ENCODE measurements around the gene PRPF18.

Gene PRPF18

DNA sequence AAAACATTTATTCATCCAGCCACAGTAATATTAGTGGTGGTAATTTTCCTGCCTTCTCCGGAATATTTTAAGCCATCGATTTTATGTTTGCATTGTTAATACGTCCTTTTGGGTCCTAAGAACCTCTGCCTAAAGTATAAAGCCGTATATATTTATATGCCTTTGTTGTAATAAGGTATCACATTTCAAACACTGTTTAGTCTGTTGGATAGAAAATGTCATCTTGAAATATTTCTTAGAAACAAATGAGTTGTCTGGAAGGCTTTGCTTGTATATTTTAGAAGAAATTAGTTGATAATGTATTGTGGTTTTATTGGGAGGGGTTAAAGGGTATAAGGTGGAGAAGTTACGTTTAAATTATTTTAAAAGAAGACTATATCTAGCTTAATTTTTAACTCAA, 11.1 kb downstream of the PRPF18 start:
- FAIRE-seq (no peak), DNase-seq (ENCODE audit: insufficient read length, low spot score) (no peak)

DNA sequence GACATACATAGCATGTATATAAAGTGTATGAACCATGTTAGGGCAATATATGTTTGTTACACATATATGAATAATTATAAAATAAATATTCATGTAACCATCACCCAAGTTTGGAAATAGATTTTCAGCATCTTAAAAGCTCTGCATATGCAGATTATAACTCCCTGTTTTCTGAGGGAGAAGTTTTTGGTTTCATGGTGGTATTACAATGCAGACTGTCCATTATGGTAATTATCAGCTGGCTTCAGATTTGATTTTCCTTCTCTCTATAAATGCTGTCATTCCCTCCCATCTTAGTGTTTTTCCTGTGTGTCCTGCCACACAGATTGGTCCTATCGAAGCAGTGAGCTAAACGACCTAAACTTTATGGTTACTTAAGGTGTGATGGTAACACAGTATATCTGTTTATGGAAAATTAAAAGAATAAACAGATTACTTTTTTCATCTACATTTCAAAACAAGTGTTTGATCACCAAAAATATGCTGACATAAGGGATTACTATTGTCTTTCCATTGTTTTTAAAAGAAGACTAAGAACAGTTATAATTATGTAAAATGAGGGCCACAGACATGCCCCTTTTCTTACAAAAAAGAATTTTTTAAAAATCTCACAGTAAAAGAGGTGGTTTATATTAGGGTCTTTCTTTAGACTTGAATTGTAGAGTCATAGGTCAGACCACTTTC, 17.7 kb downstream of the PRPF18 start:
- FAIRE-seq = no peak

DNA sequence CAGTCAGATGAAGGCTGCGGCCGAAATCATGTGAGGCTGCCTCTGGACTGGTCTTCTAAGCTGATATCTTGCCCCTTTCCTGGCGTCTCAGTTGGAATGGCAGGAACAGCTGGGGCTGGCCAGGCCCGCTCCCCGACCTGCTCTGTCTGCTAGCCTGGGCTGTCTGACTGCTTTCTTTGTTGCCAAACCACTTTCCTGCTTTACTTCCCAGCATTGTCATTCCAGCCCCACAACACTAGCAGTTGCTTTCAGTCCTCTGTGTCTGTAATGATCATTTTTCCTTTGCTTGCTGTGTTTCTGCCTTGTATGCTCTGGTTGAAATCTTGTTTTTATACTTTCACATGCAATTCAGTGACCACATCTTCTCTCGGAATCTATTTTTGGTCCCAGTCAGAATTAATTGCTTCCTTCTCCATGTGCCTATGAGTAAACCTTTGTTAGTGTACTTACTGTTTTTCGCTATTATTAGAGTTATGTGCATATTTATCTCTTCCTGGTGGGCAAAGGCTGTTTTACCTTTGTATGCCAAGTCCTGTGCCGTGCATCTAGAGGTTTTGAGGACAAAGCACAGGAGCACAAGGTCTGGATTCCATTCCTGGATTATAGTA, 21.6 kb downstream of the PRPF18 start:
- DNase-seq (ENCODE audit: insufficient read length, low spot score) (no peak), FAIRE-seq (no peak)

More for the DNA sequence above, 17.7 kb downstream of the PRPF18 start:
- DNase-seq (ENCODE audit: insufficient read length, low spot score) = no peak

DNA sequence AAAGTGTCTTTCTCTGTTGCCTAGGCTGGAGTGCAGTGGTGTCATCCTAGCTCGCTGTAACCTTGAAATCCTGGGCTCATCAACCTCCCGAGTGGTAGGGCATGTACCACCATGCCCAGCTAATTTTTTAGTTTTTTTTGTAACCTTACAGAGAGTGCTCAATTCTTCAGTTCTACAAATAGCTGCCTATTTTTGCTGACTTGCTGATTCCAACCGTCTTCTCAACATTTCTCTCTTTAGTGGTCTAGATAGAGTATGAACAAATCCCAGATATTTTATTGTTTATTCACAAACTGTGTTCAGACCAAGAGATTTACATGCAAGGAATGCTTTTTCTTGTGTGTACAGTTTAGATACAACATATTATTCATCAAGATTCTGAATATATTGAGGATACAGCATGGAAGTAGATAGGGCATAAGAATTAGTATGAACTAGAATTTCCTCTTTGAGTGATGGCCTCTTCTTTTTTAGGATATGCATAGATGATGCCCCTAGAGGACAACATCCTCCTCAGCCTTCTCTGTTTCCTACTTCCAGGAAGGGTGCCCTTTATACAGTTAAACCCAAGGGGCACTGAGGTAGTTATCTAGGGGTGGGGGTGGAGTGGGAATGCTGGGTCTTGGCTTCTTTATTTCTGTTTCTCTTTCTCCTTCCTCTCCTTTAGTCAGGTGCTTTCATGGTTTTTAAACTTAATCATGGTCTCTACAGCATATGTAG, 26.0 kb downstream of the PRPF18 start:
- no peak for FAIRE-seq
- no peak for DNase-seq (ENCODE audit: insufficient read length, low spot score)

DNA sequence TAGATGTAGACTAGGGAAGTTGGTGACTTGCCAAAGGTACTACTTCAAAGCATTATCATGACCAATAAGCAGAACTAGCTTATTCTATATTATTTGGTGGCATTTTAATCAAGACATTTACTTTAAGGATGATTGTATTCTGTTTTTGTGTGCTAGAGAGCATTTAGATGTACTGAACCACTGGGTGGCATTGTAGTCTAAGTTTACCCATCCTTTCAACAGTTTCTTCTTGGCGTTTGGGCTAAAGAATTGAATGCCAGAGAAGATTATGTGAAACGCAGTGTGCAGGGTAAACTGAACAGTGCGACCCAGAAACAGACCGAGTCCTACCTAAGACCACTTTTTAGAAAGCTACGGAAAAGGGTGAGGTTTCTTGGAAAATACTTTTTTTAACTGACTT, 26.8 kb downstream of the PRPF18 start:
- DNase-seq (ENCODE audit: insufficient read length, low spot score) = no peak

DNA sequence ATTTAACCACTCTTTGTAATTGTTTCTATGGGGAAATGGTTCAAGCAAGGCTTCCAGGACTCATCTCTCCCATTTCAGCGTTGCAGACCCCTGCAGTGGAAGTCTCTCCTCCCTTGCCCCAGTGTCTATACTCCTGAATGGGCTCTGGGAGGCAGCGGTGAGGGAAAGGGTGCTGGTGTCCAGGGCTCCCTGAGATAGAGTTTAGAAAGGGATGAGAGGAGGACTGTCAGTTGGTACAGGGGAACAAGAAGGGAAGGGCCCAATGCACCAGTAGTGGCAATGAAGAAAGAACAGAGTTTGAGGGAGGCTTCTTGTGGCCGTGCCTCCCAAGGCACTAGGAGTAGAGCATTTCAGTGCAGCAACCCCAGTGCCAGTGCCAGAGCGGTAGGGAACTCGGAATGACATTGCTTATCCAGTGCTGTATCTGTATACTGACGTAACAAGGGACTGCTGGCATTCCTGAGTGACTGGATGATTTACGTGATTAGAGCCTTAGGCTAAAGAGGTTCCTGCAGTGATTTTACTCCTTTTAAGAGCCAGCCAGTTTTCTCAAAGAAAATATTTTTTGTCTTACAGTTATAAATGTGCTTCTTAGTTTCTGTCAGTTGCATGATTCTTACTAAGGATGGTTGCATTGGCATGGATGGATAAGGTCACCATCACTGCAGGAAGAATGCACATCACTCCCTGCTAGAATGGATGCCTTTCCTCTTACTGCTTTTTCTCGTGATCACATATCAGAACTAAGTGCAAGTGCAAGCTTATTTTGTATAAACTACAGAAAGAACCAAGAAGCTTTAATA, 28.0 kb downstream of the PRPF18 start:
- FAIRE-seq = peak; percentile 23
- DNase-seq (ENCODE audit: insufficient read length, low spot score) = no peak

More for the DNA sequence above, 26.8 kb downstream of the PRPF18 start:
- FAIRE-seq = peak; percentile 63

DNA sequence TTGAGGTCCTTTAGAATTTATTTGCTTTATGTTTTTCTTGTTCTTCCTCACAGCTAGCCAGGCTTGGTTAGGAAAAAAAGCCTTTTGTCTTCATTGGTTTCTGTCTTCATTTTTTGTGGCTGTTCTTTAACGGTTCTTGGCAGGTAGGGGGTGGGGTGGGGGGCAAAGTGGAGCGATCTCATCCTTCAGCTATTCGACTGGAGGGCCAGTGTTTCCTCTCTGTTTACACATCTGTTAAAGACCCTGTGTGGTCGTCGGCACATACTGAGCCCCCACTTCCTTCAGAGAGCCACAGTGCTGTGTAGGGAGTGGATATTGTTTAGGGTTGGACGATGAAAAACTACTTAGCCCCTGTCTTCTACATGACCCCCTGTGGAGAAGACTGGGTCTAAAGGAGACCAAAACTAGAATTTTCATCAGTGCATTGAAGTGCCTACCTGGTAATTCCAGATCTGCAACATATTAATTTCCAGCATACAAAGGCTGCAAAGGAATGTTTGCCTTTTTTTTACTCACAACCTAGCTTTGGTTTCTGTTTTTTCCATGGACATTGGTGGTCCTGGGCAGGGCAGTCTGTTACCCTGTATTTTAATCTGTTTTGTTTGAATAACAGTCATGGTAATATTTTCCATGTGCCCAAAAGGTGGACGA, 29.0 kb downstream of the PRPF18 start:
- FAIRE-seq (no peak), DNase-seq (ENCODE audit: insufficient read length, low spot score) (no peak)

DNA sequence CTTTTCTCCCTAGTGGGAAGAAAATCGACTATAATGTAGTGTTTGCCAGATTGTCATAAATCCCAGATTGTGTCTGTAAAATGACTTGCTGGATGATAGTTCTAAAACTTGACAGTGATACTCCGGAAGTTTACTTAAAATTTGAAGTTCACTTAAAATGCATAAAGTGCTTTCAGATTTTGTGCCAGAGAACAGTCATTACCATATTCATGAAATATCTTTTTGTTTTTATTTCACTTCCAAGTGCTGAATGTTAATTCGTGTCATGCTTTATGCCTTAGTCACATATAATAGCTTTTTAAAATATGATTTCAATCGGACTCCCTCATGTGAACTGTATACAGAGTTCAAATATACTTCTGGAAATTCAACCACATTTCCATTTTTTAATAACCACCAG, 30.4 kb downstream of the PRPF18 start:
- DNase-seq (ENCODE audit: insufficient read length, low spot score) (no peak), FAIRE-seq (no peak)

DNA sequence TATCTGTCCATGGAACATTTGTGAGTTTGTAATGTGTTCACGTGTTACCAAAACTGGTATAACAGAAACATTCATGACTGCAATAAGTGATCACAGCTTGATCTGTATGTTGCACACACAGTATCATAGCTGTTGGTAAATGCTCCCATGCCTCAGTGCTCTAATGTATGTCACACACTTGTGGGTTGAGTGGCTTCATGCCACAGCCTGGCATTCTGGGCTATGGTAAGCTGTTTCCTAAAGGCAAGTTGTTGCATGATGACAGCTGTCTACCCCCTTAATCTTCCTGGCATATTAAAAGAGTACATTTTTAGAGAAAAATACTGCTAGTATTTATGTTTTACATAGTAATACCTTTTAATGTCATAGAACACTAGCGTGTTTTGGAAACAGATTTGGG, 35.2 kb downstream of the PRPF18 start:
- no peak for DNase-seq (ENCODE audit: insufficient read length, low spot score)
- no peak for FAIRE-seq

DNA sequence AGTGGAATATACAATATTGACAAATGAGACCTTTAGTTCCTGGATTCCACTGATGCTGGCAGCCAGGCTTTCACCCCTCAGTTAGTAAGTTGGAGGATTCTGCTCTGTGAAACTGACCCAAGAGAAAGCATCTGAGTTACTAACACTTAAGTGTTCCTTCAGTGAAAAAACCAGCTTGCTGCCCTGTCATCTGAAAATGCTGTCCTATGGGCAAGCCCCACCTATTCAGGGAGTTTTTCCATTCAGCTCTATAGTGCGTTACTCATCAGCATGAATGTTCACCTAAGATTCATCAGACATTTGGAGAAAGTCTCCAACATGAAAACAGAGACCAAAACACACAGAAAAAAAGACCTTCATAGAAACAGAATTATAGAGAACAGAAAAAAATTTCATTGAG, 37.9 kb downstream of the PRPF18 start:
- no peak for FAIRE-seq

DNA sequence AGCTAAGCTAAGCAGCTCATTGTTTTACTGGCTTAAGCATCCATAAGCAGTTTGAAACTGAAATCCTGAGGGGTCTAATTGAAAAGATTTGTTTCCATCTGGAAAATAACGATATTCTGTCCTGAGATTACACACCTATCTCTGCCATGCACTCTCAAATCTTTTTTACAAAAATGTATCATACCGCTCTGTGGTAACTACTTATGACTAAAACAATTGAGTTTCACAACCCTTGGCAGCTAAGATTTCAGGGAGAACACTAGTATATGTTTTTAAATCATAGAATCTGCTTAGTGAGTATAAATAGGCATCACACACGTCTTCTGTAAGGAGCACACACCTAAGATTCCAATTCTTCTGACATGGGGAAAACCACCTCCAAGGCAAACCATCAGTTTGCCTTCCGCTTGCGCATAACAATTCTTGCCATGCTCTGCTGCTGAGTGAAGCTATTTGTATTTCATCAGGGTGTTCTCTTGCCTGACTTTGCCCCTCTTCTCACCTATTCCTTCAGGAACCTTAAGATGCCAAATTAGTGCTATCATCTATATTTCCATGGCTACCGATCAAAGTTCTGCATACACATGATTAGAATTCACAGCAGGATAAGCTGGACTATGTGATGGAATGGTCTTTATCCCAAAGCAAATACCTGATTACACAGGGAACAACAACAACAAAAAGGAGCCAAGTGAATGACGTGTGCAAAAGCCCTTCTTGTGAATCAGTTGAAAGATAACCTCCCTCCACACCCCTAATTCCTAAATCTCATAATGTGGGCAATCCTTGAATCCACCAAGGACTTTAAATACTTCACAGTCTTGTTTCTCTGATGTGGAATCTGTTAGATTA, 40.9 kb downstream of the PRPF18 start:
- DNase-seq (ENCODE audit: insufficient read length, low spot score) = no peak
- no peak for FAIRE-seq

More for the DNA sequence above, 37.9 kb downstream of the PRPF18 start:
- no peak for DNase-seq (ENCODE audit: insufficient read length, low spot score)

DNA sequence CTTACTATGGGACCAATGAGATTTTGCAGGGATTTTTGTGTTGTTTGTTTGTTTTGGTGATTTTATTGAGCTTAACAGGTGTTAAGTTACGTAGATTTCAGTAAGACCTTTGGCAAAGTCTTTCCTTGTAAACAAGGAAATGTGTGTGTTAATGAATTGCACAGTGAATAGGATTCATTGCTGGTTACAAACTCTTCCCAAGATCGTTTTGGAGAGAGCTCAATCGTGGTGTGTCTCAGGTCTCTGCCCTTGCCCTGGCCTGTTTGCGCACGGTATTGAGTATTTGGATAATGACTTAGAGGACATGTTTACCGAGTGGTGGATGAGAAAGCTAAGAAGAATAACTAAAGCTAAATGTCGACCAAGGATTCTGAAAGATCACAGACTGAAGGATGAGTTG, 41.9 kb downstream of the PRPF18 start:
- no peak for DNase-seq (ENCODE audit: insufficient read length, low spot score)
- no peak for FAIRE-seq

DNA sequence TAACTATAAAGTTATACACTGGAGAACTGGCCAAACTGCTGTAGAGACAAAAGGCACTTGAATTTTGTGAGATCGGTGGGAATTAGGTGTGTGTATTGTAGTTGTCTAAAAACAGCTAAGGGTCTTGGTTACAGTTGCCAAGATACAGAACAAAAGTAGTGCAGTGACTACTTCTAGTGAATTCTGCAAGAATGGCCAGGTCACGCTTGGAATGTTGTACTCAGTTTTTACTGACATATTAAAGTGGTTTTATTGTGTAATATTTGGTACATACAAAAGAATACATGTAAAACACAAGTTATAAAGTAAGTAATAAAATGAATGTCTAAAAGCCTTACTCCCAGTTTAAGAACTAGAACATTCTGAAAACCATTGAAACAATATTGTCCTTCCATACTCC, 42.4 kb downstream of the PRPF18 start:
- no peak for DNase-seq (ENCODE audit: insufficient read length, low spot score)
- no peak for FAIRE-seq

DNA sequence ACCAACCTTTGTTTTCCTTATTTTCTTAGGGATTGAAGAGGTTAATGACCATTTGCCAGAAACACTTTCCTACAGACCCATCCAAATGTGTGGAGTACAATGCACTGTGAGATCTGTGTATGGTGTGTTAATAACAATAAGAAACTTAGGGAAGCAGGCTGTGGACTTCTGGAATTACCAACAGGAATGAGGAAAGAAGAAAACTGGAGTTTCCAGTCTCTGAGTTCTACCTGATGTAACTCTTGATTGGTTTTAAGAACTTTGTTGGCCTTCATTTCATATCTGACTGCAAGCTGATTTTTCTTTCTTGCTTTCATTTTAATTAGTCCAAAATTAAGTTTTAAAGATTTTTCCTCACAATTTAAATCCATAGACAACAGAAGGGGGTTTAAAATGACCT, 43.5 kb downstream of the PRPF18 start:
- FAIRE-seq (no peak), DNase-seq (ENCODE audit: insufficient read length, low spot score) (no peak)

DNA sequence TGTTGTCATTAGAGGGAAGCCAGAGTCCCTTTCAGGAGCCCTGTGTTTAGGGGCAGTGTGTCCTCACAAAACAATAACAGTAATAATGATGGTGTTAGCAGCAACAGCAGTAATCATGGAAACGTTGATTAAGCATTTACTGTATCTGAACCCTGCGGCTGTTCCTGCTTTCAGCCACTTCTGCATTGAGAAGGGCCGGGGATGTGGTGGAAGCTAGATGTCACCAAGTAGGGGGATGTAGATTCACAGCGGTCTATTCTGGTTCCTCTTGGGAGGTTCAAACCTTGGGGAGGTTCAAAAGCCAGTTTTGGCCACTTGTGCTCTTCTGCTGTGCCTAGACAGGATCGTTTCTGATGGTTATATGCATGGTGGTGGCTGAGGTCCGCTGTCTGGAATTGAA, 44.8 kb downstream of the PRPF18 start:
- FAIRE-seq = no peak
- no peak for DNase-seq (ENCODE audit: insufficient read length, low spot score)

DNA sequence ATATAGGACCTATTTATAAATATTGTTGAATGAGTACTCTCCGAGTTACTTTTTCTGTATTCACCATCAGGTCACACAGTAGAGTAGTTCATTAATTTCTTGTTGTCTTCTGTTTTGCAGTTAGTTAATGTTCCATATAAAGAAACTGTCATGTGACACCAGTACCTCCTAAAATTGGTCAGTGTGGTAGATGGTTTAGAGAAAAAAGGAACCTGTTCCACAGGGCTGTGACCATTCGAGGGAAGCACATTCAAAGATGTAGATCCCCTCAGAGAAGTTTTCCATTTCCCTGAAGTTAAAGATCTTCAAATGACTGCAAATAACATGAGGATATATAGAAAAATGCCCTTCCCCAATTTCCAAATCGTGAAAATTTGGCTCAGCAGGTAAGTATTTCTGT, 45.7 kb downstream of the PRPF18 start:
- DNase-seq (ENCODE audit: insufficient read length, low spot score) (no peak), FAIRE-seq (no peak)

DNA sequence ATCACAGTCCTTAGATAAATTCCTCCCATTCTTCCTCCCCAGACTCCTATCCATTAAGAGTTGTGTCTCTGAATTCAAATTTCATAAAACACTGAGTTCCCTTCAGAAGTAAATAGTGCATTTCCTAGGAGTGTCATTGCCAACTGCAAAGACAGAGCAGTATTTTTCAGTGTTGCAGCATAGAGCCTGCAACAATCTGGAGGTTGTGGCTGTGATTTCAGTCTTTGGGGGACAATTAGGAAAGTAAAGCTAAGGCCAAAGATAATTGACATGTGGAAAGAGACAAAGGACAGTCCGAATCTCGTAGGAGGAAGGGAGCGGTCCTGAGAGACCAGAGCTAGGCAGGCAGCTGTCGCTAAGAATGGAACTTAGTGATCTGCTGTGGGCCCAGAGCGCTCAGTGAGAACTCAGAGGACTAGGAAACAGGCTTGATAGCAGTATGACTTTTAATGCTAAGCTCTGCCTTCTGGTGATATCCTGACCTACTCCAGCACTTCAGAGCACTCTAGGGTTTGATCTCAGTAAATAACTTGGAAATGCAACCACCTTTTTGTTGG, 46.2 kb downstream of the PRPF18 start:
- DNase-seq (ENCODE audit: insufficient read length, low spot score) (no peak), FAIRE-seq (no peak)

DNA sequence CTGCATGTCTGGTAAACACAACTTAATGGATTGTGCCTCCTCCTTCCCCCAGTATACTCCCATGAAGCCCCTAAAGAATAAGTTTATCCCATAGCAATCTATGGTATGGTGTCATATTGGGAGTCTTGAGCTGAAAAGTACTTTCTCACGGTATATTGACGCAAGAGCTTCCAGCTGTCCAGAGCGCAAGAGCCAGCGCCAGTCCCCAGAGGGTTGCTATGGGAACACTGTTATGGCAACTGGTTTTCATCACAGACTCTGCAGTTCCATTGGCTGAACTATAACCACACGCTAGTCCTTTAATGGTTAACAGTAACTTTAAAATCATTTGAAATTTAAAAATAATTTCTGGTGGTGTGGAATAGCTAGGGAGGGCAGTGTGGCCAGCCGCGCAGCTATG, 46.9 kb downstream of the PRPF18 start:
- DNase-seq (ENCODE audit: insufficient read length, low spot score) (no peak), FAIRE-seq (no peak)

DNA sequence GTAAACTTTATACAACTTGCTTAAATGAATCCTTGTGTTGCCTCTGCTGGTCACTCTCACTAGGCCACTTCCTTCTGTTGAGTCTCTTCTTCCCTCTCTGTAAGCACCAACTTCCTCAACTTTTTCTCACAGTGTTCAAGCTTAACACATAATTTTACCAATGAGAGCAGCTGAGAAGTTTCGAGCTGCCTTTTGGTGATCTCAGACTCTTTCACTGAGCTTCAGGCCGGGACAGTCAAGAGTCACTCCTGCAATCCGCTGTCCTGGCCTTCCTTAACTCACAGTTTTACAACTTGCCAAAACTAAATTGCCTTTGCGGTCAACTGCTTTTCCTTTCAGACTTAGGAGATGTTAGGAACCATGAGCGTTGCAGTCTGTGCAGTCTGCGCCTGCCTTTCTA, 47.4 kb downstream of the PRPF18 start:
- no peak for FAIRE-seq

DNA sequence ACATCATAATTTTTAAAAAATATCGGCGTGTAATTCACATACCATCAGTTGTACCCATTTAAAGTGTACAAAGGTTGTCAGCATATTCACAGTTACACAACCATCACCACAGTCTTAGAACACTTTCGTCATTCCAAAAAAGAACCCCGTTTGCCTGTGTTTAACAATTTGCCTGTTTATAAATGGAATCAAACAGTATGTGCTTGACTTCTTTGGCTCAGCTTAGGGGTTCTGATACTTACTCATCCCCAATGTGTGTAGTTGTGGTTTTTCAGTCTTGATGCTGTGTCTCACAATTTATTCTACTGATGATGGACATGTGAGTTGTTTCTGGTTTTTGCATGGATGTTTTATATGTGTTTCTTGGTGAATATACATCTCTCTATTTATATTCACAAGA, 50.0 kb downstream of the PRPF18 start:
- FAIRE-seq (no peak), DNase-seq (ENCODE audit: insufficient read length, low spot score) (no peak)

More for the DNA sequence above, 47.4 kb downstream of the PRPF18 start:
- no peak for DNase-seq (ENCODE audit: insufficient read length, low spot score)

Measured in GM19239 (cell line).